Body of pancreas (tissue), 4 donors: ENCODE data around the gene PIWIL1.

ENCODE experiments used
- CTCF ChIP-seq, 7 experiments: fragments of 450-650 bp in 4 of 7; fragments of 200-600 bp in 3 of 7; sonication (generic) in 3 of 7; IDR thresholded peaks; one replicate each; pipeline ENCODE4 v1.5.1; 2016 to 2019; ENCODE audit warnings: antibody characterized with exemption in 7 of 7
- POLR2A ChIP-seq, 3 donors: fragments of 450-650 bp; IDR thresholded peaks; one replicate each; pipeline ENCODE4 v1.6.1; 2016; ENCODE audit warnings: antibody characterized with exemption in 3 of 3, mild to moderate bottlenecking in 2 of 3

GRCh38 chr12:130357729-130358330 is 20.1 kb downstream of the PIWIL1 start:
- TF ChIP-seq CTCF (IDR thresholded peaks at IDR 0.05) (no peak), POLR2A (IDR thresholded peaks at IDR 0.05) (no peak)
